HUES48 (cell line): ENCODE data around the gene CLEC4F.

Experiments used
- H3K27ac ChIP-seq: one replicate; pipeline ENCODE4 v1.7.0; 2013; ENCODE audit warnings: low read depth, low read length, inconsistent platforms
- H3K27me3 ChIP-seq: 2 replicates; pipeline ENCODE4 v1.6.1; 2013; ENCODE audit warnings: mild to moderate bottlenecking, low read length; ENCODE audit not compliant: control insufficient read depth, insufficient read depth
- H3K36me3 ChIP-seq: 2 replicates; pipeline ENCODE4 v1.6.1; 2013; ENCODE audit warnings: low read length; ENCODE audit not compliant: control insufficient read depth, insufficient read depth
- H3K4me1 ChIP-seq: 2 replicates; pipeline ENCODE4 v1.6.1; 2013; ENCODE audit warnings: mild to moderate bottlenecking, low read length; ENCODE audit not compliant: control insufficient read depth, insufficient read depth
- H3K4me3 ChIP-seq: 2 replicates; pipeline ENCODE4 v1.5.1; 2013; ENCODE audit warnings: mild to moderate bottlenecking, low read depth, low read length
- H3K9ac ChIP-seq: 2 replicates; pipeline ENCODE4 v1.6.1; 2013; ENCODE audit warnings: mild to moderate bottlenecking, low read depth, low read length, moderate library complexity
- H3K9me3 ChIP-seq: 2 replicates; pipeline ENCODE4 v1.6.1; 2013; ENCODE audit warnings: low read length; ENCODE audit not compliant: control insufficient read depth, insufficient read depth

The CLEC4F gene

GRCh38 chr2:70823249-70823648 is 2.9 kb upstream of the CLEC4F start:
- Histone ChIP-seq H3K4me3 (no peak overlapping the region), H3K27ac (no peak overlapping the region), H3K9me3 (no peaks in the 10 kb centered on the region), H3K4me1 (peaks cover 4% of the 10 kb centered on the region), H3K27me3 (no peaks in the 10 kb centered on the region), H3K9ac (no peak overlapping the region), H3K36me3 (no peaks in the 10 kb centered on the region)

GRCh38 chr2:70822843-70823242 is 2.4 kb upstream of the CLEC4F start:
- H3K27ac ChIP-seq, result no peak overlapping the region
- no peaks in the 10 kb centered on the region for H3K27me3 ChIP-seq
- H3K9ac ChIP-seq, result no peak overlapping the region
- H3K4me3 ChIP-seq, result no peak overlapping the region
- no peaks in the 10 kb centered on the region for H3K4me1 ChIP-seq
- H3K9me3 ChIP-seq, result no peaks in the 10 kb centered on the region
- H3K36me3 ChIP-seq, result no peaks in the 10 kb centered on the region

- Histone ChIP-seq H3K9me3 (no peaks in the 10 kb centered on the region), H3K4me1 (no peaks in the 10 kb centered on the region), H3K27ac (no peak overlapping the region), H3K9ac (no peak overlapping the region), H3K36me3 (no peaks in the 10 kb centered on the region), H3K4me3 (no peak overlapping the region), H3K27me3 (no peaks in the 10 kb centered on the region)
Measured at GRCh38 chr2:70817284-70817954, 3.0 kb downstream of the CLEC4F start.

- Histone ChIP-seq H3K9ac (no peak overlapping the region), H3K27ac (no peak overlapping the region), H3K36me3 (no peaks in the 10 kb centered on the region), H3K4me1 (no peaks in the 10 kb centered on the region), H3K9me3 (no peaks in the 10 kb centered on the region), H3K4me3 (no peak overlapping the region), H3K27me3 (peaks cover 3% of the 10 kb centered on the region; the same call in 1 of the 2 replicates)
Measured at GRCh38 chr2:70816726-70817125, 3.7 kb downstream of the CLEC4F start.

- H3K9ac ChIP-seq, result no peak overlapping the region
- H3K9me3 ChIP-seq, result no peaks in the 10 kb centered on the region
- H3K27me3 ChIP-seq, result peaks cover 5% of the 10 kb centered on the region; the same call in 1 of the 2 replicates
- no peak overlapping the region for H3K27ac ChIP-seq
- no peaks in the 10 kb centered on the region for H3K36me3 ChIP-seq
- no peaks in the 10 kb centered on the region for H3K4me1 ChIP-seq
- H3K4me3 ChIP-seq, result no peak overlapping the region
Measured at GRCh38 chr2:70808983-70809958, 11.1 kb downstream of the CLEC4F start.

GRCh38 chr2:70807828-70808118 is 12.6 kb downstream of the CLEC4F start:
- no peaks in the 10 kb centered on the region for H3K4me1 ChIP-seq
- H3K36me3 ChIP-seq, result no peaks in the 10 kb centered on the region
- no peak overlapping the region for H3K9ac ChIP-seq
- H3K27ac ChIP-seq, result no peak overlapping the region
- peaks cover 5% of the 10 kb centered on the region for H3K27me3 ChIP-seq
- no peak overlapping the region for H3K4me3 ChIP-seq
- H3K9me3 ChIP-seq, result no peaks in the 10 kb centered on the region

GRCh38 chr2:70807102-70807827 is 13.1 kb downstream of the CLEC4F start:
- H3K9me3 ChIP-seq, result no peaks in the 10 kb centered on the region
- no peak overlapping the region for H3K27ac ChIP-seq
- H3K4me3 ChIP-seq, result no peak overlapping the region
- H3K9ac ChIP-seq, result no peak overlapping the region
- no peaks in the 10 kb centered on the region for H3K4me1 ChIP-seq
- no peaks in the 10 kb centered on the region for H3K36me3 ChIP-seq
- H3K27me3 ChIP-seq, result peaks cover 5% of the 10 kb centered on the region

GRCh38 chr2:70806620-70807019 is 13.8 kb downstream of the CLEC4F start:
- no peak overlapping the region for H3K27ac ChIP-seq
- H3K9me3 ChIP-seq, result no peaks in the 10 kb centered on the region
- H3K9ac ChIP-seq, result no peak overlapping the region

GRCh38 chr2:70806013-70806412 is 14.4 kb downstream of the CLEC4F start:
- peaks cover 8% of the 10 kb centered on the region for H3K27me3 ChIP-seq
- H3K9ac ChIP-seq, result no peak overlapping the region
- H3K36me3 ChIP-seq, result no peaks in the 10 kb centered on the region
- no peaks in the 10 kb centered on the region for H3K4me1 ChIP-seq
- no peak overlapping the region for H3K4me3 ChIP-seq
- H3K27ac ChIP-seq, result no peak overlapping the region
- no peaks in the 10 kb centered on the region for H3K9me3 ChIP-seq

More at GRCh38 chr2:70806620-70807019, 13.8 kb downstream of the CLEC4F start:
- H3K36me3 ChIP-seq, result no peaks in the 10 kb centered on the region
- no peak overlapping the region for H3K4me3 ChIP-seq
- H3K4me1 ChIP-seq, result no peaks in the 10 kb centered on the region
- peaks cover 3% of the 10 kb centered on the region for H3K27me3 ChIP-seq

GRCh38 chr2:70801607-70802263 is 18.7 kb downstream of the CLEC4F start:
- H3K27me3 ChIP-seq, result peaks cover 28% of the 10 kb centered on the region
- peaks cover 4% of the 10 kb centered on the region; the same call in 1 of the 2 replicates for H3K9me3 ChIP-seq
- no peak overlapping the region for H3K27ac ChIP-seq
- H3K4me3 ChIP-seq, result no peak overlapping the region
- H3K9ac ChIP-seq, result no peak overlapping the region
- no peaks in the 10 kb centered on the region for H3K36me3 ChIP-seq
- H3K4me1 ChIP-seq, result no peaks in the 10 kb centered on the region
